Measurements from ENCODE around the gene FAR2.

Gene FAR2

DNA sequence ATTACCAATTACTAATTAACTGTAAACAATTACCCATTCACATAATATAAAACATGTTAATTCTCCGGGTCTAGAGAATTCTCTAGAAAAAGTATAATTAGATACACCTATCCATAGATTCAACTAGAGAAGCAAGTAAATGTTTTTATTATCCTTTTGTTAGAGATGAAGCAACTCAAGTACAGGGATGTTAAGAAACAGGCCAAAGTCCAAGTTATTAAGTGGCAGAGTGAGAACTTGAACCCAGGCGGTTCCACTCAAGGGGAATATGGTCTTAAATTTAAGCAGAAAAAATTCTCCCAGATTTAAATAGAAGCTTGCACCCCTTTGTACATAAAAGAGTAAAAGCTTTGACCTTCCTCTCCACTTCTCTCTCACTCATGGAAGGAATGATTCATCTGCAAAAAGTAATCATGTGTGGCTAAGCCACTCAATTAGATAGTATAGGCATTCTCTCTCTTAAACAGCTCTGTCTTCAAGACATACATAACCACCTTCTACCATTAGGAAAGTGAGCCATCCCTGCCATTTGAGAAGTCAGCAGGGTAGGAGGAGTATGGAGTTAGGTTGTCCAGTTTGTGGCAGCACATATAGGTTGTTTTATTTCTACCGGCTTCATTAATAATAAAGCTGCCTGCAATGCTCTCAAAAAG lies 197.8 kb downstream of the FAR2 start:
- TF ChIP-seq, protein P1, sequence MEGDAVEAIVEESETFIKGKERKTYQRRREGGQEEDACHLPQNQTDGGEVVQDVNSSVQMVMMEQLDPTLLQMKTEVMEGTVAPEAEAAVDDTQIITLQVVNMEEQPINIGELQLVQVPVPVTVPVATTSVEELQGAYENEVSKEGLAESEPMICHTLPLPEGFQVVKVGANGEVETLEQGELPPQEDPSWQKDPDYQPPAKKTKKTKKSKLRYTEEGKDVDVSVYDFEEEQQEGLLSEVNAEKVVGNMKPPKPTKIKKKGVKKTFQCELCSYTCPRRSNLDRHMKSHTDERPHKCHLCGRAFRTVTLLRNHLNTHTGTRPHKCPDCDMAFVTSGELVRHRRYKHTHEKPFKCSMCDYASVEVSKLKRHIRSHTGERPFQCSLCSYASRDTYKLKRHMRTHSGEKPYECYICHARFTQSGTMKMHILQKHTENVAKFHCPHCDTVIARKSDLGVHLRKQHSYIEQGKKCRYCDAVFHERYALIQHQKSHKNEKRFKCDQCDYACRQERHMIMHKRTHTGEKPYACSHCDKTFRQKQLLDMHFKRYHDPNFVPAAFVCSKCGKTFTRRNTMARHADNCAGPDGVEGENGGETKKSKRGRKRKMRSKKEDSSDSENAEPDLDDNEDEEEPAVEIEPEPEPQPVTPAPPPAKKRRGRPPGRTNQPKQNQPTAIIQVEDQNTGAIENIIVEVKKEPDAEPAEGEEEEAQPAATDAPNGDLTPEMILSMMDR (IDR thresholded peaks at IDR 0.05): no peak
- no peaks in the 10 kb centered on the region for H3K9me3 ChIP-seq
- no peaks in the 10 kb centered on the region for H3K27me3 ChIP-seq
- peaks cover 69% of the 10 kb centered on the region for H3K36me3 ChIP-seq
- H3K4me1 ChIP-seq (ENCODE audit: control insufficient read depth in 1 of 2, insufficient read depth in 1 of 2, low read depth in 1 of 2, low read length in 1 of 2): no peaks in the 10 kb centered on the region
- H3K27ac ChIP-seq: no peak overlapping the region
- no peak overlapping the region for H3K4me3 ChIP-seq (ENCODE audit: low read depth in 1 of 2, low read length in 1 of 2)

DNA sequence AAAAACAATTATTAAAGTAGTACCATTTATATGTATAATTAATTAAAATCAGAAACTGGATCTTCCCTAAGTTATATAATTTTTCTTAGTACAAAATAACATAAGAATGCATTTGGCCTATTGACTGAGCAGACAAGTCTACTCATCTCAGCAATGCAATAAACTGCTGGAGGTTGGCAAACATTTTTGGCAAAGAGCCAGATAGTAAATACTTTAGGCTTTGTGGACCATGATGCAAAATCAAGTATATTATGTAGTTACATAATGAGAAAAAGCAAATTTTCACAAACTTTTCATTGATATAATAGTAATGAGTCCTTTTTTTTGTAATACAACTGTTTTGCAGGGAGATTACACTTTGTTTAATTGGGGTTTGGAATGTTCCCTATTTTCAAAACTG lies 201.0 kb downstream of the FAR2 start:
- Histone ChIP-seq H3K4me3 (ENCODE audit: low read depth in 1 of 2, low read length in 1 of 2) (no peak overlapping the region), H3K4me1 (ENCODE audit: control insufficient read depth in 1 of 2, insufficient read depth in 1 of 2, low read depth in 1 of 2, low read length in 1 of 2) (no peaks in the 10 kb centered on the region), H3K27ac (no peak overlapping the region), H3K27me3 (no peaks in the 10 kb centered on the region), H3K9me3 (no peaks in the 10 kb centered on the region), H3K36me3 (peaks cover 64% of the 10 kb centered on the region)
- TF ChIP-seq, protein P1 (IDR thresholded peaks at IDR 0.05): no peak

DNA sequence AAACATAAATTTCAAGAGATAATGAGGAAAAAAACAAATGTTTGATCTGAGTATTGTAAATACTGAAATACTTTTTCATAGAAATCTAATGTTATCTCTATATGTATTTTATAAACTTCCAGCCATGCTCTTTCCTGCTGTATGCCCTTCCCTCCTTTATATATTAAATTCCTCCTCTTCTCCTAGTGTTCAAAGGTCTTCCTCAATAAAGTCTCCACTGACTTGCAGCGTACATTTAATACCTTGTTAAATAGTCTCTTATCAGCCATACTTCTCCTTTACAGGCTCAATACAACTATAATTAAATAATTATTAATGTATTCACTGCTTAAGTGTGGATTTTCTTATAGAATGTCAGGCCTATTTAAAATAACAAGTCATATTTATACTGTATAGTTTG lies 205.9 kb downstream of the FAR2 start:
- Histone ChIP-seq H3K4me3 (ENCODE audit: low read depth in 1 of 2, low read length in 1 of 2) (no peak overlapping the region), H3K9me3 (no peaks in the 10 kb centered on the region), H3K27me3 (no peaks in the 10 kb centered on the region), H3K36me3 (peaks cover 56% of the 10 kb centered on the region), H3K27ac (no peak overlapping the region), H3K4me1 (ENCODE audit: control insufficient read depth in 1 of 2, insufficient read depth in 1 of 2, low read depth in 1 of 2, low read length in 1 of 2) (no peaks in the 10 kb centered on the region)
- TF ChIP-seq, protein P1 (IDR thresholded peaks at IDR 0.05): no peak

DNA sequence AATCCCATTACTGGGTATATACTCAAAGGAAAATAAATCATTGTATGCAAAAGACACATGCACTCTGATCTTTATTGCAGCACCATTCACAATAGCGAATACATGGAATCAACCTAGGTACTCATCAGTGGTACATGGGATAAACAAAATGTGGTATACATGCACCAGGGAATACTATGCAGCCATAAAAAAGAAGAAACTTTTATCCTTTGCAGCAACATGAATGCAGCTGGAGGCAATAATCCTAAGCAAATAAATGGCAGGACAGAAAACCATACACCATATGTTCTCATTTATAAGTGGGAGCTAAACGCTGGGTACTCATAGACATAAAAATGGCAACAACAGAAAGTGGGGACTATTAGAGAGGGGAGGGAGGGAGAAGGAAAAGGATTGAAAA lies 216.0 kb downstream of the FAR2 start:
- Histone ChIP-seq H3K36me3 (peaks cover 41% of the 10 kb centered on the region), H3K27ac (no peak overlapping the region), H3K4me1 (ENCODE audit: control insufficient read depth in 1 of 2, insufficient read depth in 1 of 2, low read depth in 1 of 2, low read length in 1 of 2) (no peaks in the 10 kb centered on the region), H3K4me3 (ENCODE audit: low read depth in 1 of 2, low read length in 1 of 2) (no peak overlapping the region), H3K9me3 (no peaks in the 10 kb centered on the region), H3K27me3 (no peaks in the 10 kb centered on the region)
- TF ChIP-seq, protein P1 (IDR thresholded peaks at IDR 0.05): no peak

DNA sequence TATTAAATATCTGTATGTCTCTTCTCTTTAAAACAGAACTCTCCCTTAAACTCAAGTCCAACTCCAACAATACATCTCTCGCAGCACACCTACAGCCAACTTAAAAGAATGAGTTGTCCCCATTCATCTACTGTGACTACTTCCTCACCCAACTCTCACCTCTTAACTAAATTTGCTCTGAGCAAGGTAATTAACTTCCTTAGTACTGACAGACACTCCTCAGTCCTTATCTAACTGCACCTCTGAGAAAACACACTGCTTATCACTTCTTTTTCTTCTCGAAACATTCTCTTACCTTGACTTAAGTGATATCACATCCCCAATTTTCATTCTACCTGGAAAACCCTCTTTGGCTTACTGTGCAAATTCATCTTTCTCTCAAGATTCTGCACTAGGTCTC lies 224.9 kb downstream of the FAR2 start:
- H3K9me3 ChIP-seq: no peaks in the 10 kb centered on the region
- H3K4me1 ChIP-seq (ENCODE audit: control insufficient read depth in 1 of 2, insufficient read depth in 1 of 2, low read depth in 1 of 2, low read length in 1 of 2): peaks cover 0 to under 1% of the 10 kb centered on the region in 2 experiments
- no peaks in the 10 kb centered on the region for H3K27me3 ChIP-seq
- H3K36me3 ChIP-seq: peaks cover 37% of the 10 kb centered on the region
- TF ChIP-seq, protein P1 (IDR thresholded peaks at IDR 0.05): no peak
- H3K27ac ChIP-seq: peak overlapping the region; percentile 37
- no peak overlapping the region for H3K4me3 ChIP-seq (ENCODE audit: low read depth in 1 of 2, low read length in 1 of 2)

Measured in neutrophil (primary cell).